H1 (cell line): ENCODE measurements around the gene STIM2. TPM values are rescaled to one million over a fixed set of nuclear protein-coding genes. Genes with fewer than 3 reads are reported as not detected.

Source experiments
- ASH2L ChIP-seq: fragments of 200-600, 300-600 bp; sonication (generic); IDR thresholded peaks from one replicate; pipeline ENCODE4 v1.7.1; 2017; ENCODE audit warnings: low read length
- GTF2F1 ChIP-seq: IDR thresholded peaks from 2 replicates; pipeline ENCODE4 v1.6.1; 2012; ENCODE audit warnings: low read depth, low read length, improper control_type of control experiment, borderline replicate concordance
- HDAC6 ChIP-seq: IDR thresholded peaks from one replicate; pipeline ENCODE4 v1.7.1; 2012; ENCODE audit warnings: low read depth, mild to moderate bottlenecking, inconsistent platforms, low read length, moderate library complexity
- JUND ChIP-seq: IDR thresholded peaks from 2 replicates; pipeline ENCODE4 v1.6.1; 2011; ENCODE audit warnings: mild to moderate bottlenecking, improper control_type of control experiment, low read length
- SUZ12 ChIP-seq: fragments of 200-600 bp; sonication (generic); IDR thresholded peaks from 2 replicates; pipeline ENCODE4 v1.6.1; 2012; ENCODE audit warnings: mild to moderate bottlenecking, inconsistent platforms, low read length, moderate library complexity, mixed read lengths
- TAF7 ChIP-seq: optimal IDR thresholded peaks from 2 replicates; pipeline ENCODE3; 2011; ENCODE audit warnings: low read depth, mild to moderate bottlenecking, inconsistent platforms, low read length, moderate library complexity, borderline replicate concordance
- polyA plus RNA-seq, 7 experiments: library from polyadenylated mRNA; depleted of rRNA in 3 of 7; stranded (reverse) in 5 of 7; unstranded in 2 of 7; fragments of >200 nt in 5 of 7; fragments of 200-250 nt in 2 of 7; gene quantifications; 1 replicate in 5 of 7; 2 replicates in 1 of 7; 4 replicates in 1 of 7; pipeline versions ENCODE4 v1.2.1 to v1.2.3, GENCODE V29; 2011 to 2013; ENCODE audit warnings: missing spikeins in 2 of 7, mixed read lengths in 2 of 7
- total RNA-seq: library from RNA; stranded (reverse); fragmentation: NEBNext Ultra II Directional; extraction: Animal tissue kit (Norgen Biotek cat#: 25700); gene quantifications from 2 replicates; pipeline ENCODE4 v1.2.1, GENCODE V29; 2021
- TF ChIP-seq, protein P1 (sequence below): fragments of 300-600 bp; sonication (generic); IDR thresholded peaks from 2 replicates; pipeline ENCODE4 v1.7.1; 2012; ENCODE audit warnings: low read length, moderate library complexity, mild to moderate bottlenecking, inconsistent platforms; ENCODE audit not compliant: insufficient replicate concordance

STIM2 gene
- total and polyA plus RNA-seq, 2 of the 8 experiments (the other 6 are each of a cell fraction or from before 2014, with no cell fraction given) = 22.9 to 23.0 TPM

- TF ChIP-seq, protein P1, sequence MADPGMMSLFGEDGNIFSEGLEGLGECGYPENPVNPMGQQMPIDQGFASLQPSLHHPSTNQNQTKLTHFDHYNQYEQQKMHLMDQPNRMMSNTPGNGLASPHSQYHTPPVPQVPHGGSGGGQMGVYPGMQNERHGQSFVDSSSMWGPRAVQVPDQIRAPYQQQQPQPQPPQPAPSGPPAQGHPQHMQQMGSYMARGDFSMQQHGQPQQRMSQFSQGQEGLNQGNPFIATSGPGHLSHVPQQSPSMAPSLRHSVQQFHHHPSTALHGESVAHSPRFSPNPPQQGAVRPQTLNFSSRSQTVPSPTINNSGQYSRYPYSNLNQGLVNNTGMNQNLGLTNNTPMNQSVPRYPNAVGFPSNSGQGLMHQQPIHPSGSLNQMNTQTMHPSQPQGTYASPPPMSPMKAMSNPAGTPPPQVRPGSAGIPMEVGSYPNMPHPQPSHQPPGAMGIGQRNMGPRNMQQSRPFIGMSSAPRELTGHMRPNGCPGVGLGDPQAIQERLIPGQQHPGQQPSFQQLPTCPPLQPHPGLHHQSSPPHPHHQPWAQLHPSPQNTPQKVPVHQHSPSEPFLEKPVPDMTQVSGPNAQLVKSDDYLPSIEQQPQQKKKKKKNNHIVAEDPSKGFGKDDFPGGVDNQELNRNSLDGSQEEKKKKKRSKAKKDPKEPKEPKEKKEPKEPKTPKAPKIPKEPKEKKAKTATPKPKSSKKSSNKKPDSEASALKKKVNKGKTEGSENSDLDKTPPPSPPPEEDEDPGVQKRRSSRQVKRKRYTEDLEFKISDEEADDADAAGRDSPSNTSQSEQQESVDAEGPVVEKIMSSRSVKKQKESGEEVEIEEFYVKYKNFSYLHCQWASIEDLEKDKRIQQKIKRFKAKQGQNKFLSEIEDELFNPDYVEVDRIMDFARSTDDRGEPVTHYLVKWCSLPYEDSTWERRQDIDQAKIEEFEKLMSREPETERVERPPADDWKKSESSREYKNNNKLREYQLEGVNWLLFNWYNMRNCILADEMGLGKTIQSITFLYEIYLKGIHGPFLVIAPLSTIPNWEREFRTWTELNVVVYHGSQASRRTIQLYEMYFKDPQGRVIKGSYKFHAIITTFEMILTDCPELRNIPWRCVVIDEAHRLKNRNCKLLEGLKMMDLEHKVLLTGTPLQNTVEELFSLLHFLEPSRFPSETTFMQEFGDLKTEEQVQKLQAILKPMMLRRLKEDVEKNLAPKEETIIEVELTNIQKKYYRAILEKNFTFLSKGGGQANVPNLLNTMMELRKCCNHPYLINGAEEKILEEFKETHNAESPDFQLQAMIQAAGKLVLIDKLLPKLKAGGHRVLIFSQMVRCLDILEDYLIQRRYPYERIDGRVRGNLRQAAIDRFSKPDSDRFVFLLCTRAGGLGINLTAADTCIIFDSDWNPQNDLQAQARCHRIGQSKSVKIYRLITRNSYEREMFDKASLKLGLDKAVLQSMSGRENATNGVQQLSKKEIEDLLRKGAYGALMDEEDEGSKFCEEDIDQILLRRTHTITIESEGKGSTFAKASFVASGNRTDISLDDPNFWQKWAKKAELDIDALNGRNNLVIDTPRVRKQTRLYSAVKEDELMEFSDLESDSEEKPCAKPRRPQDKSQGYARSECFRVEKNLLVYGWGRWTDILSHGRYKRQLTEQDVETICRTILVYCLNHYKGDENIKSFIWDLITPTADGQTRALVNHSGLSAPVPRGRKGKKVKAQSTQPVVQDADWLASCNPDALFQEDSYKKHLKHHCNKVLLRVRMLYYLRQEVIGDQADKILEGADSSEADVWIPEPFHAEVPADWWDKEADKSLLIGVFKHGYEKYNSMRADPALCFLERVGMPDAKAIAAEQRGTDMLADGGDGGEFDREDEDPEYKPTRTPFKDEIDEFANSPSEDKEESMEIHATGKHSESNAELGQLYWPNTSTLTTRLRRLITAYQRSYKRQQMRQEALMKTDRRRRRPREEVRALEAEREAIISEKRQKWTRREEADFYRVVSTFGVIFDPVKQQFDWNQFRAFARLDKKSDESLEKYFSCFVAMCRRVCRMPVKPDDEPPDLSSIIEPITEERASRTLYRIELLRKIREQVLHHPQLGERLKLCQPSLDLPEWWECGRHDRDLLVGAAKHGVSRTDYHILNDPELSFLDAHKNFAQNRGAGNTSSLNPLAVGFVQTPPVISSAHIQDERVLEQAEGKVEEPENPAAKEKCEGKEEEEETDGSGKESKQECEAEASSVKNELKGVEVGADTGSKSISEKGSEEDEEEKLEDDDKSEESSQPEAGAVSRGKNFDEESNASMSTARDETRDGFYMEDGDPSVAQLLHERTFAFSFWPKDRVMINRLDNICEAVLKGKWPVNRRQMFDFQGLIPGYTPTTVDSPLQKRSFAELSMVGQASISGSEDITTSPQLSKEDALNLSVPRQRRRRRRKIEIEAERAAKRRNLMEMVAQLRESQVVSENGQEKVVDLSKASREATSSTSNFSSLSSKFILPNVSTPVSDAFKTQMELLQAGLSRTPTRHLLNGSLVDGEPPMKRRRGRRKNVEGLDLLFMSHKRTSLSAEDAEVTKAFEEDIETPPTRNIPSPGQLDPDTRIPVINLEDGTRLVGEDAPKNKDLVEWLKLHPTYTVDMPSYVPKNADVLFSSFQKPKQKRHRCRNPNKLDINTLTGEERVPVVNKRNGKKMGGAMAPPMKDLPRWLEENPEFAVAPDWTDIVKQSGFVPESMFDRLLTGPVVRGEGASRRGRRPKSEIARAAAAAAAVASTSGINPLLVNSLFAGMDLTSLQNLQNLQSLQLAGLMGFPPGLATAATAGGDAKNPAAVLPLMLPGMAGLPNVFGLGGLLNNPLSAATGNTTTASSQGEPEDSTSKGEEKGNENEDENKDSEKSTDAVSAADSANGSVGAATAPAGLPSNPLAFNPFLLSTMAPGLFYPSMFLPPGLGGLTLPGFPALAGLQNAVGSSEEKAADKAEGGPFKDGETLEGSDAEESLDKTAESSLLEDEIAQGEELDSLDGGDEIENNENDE = no peak
- TF ChIP-seq HDAC6 = no peak
- TF ChIP-seq GTF2F1 = no peak
- no peak for TF ChIP-seq ASH2L
- TF ChIP-seq SUZ12 = no peak
- no peak for TF ChIP-seq TAF7
- TF ChIP-seq JUND = no peak
Measured at GRCh38 chr4:26870576-26871262, 10.1 kb downstream of the STIM2 start (continued).
